H1 (cell line): ENCODE results near the gene NEB. TPM values are rescaled to one million over a fixed set of nuclear protein-coding genes. Genes with fewer than 3 reads are reported as not detected.

Experiments
- CTCF ChIA-PET: fragments of 300-600 bp; sonication (Branson Sonifier 250); formaldehyde crosslinking; loops from one replicate; lab custom pipeline; 2021; ENCODE audit not compliant: partially characterized antibody; lab: Charles Lee
- POLR2A ChIA-PET: fragments of 300-600 bp; sonication (Branson Sonifier 250); formaldehyde crosslinking; loops from one replicate; lab custom pipeline; 2021; ENCODE audit warnings: inconsistent platforms; ENCODE audit not compliant: partially characterized antibody; lab: Charles Lee
- DNase-seq, 2 experiments: peaks; one replicate each; pipeline versions ENCODE4 v3.0.0 to v3.0.0-alpha.2; 2010 to 2022; ENCODE audit warnings: low spot score in 2 of 2, low read depth in 1 of 2, mixed read lengths in 1 of 2
- FAIRE-seq: peaks from 2 replicates; lab custom pipeline; 2011; peaks lifted over from hg19 to GRCh38; lab: Jason Lieb, UNC
- H2AFZ ChIP-seq: 2 replicates; pipeline ENCODE4 v1.8.1; 2012; ENCODE audit warnings: low read length, inconsistent platforms
- H2AK5ac ChIP-seq: 2 replicates; pipeline ENCODE4 v1.6.1; 2013; ENCODE audit warnings: low read depth, low read length
- H2BK120ac ChIP-seq: replicated peaks from 2 replicates; pipeline ENCODE3; 2013; ENCODE audit warnings: low read depth, low read length, inconsistent platforms
- H2BK12ac ChIP-seq: 2 replicates; pipeline ENCODE4 v1.6.1; 2013; ENCODE audit warnings: low read depth, low read length
- H2BK15ac ChIP-seq: 2 replicates; pipeline ENCODE4 v1.6.1; 2013; ENCODE audit warnings: low read length
- H2BK20ac ChIP-seq: 2 replicates; pipeline ENCODE4 v1.6.1; 2013; ENCODE audit warnings: low read length
- H2BK5ac ChIP-seq: 2 replicates; pipeline ENCODE4 v1.6.1; 2013; ENCODE audit warnings: low read depth, low read length
- H3K14ac ChIP-seq: 2 replicates; pipeline ENCODE4 v1.6.1; 2013; ENCODE audit warnings: inconsistent platforms; ENCODE audit not compliant: insufficient read length
- H3K18ac ChIP-seq: 2 replicates; pipeline ENCODE4 v1.6.1; 2013; ENCODE audit warnings: low read length; ENCODE audit errors: extremely low read depth
- H3K23ac ChIP-seq: 2 replicates; pipeline ENCODE4 v1.6.1; 2013; ENCODE audit warnings: inconsistent platforms; ENCODE audit not compliant: insufficient read length
- H3K23me2 ChIP-seq: 2 replicates; pipeline ENCODE4 v1.6.1; 2013; ENCODE audit warnings: low read depth, low read length
- H3K27ac ChIP-seq: 2 replicates; pipeline ENCODE4 v1.6.1; 2011; ENCODE audit warnings: low read depth, low read length, inconsistent platforms
- H3K27me3 ChIP-seq, 4 experiments: replicated peaks in 1 of 4; 1 replicate in 1 of 4; 2 replicates in 3 of 4; pipeline versions ENCODE4 v1.6.1 to v1.8.1; 2011 to 2013; ENCODE audit warnings: low read length in 3 of 4, mild to moderate bottlenecking in 3 of 4, inconsistent platforms in 2 of 4, mixed read lengths in 2 of 4, moderate library complexity in 1 of 4; ENCODE audit not compliant: control insufficient read depth in 3 of 4, insufficient read depth in 3 of 4; ENCODE audit errors: extremely low read depth in 1 of 4
- H3K36me3 ChIP-seq, 4 experiments: 2 replicates each; pipeline versions ENCODE4 v1.6.1 to v1.8.1; 2011 to 2013; ENCODE audit warnings: mild to moderate bottlenecking in 4 of 4, low read length in 3 of 4, moderate library complexity in 2 of 4, control low read depth in 1 of 4, inconsistent platforms in 1 of 4; ENCODE audit not compliant: insufficient read depth in 4 of 4, control insufficient read depth in 2 of 4
- H3K4ac ChIP-seq: replicated peaks from 2 replicates; pipeline ENCODE3; 2013; ENCODE audit warnings: low read length, low read depth, mixed read lengths, inconsistent platforms; ENCODE audit not compliant: insufficient read length
- H3K4me1 ChIP-seq, 4 experiments: replicated peaks in 1 of 4; 1 replicate in 1 of 4; 2 replicates in 3 of 4; pipeline versions ENCODE4 v1.6.1 to v1.8.1; 2011 to 2013; ENCODE audit warnings: low read length in 3 of 4, inconsistent platforms in 2 of 4, mixed read lengths in 1 of 4; ENCODE audit not compliant: insufficient read depth in 4 of 4, control insufficient read depth in 3 of 4
- H3K4me2 ChIP-seq, 2 experiments: 2 replicates each; pipeline versions ENCODE4 v1.6.1 to v1.8.1; 2011 to 2013; ENCODE audit warnings: low read depth in 2 of 2, low read length in 2 of 2, control low read depth in 1 of 2, inconsistent platforms in 1 of 2, mild to moderate bottlenecking in 1 of 2; ENCODE audit not compliant: insufficient read depth in 1 of 2
- H3K4me3 ChIP-seq, 4 experiments: fragments of 200-600, 300-600 bp in 1 of 4; sonication (generic), shearing (Covaris generic), sonication (Bioruptor Twin) in 1 of 4; 2 replicates each; pipeline versions ENCODE4 v1.5.1 to v1.8.1; 2011 to 2016; ENCODE audit warnings: low read length in 4 of 4, low read depth in 3 of 4, control low read depth in 2 of 4, inconsistent platforms in 2 of 4, mild to moderate bottlenecking in 2 of 4, mixed read lengths in 1 of 4, moderate library complexity in 1 of 4; ENCODE audit not compliant: insufficient read depth in 2 of 4; ENCODE audit errors: extremely low read depth in 1 of 4
- H3K56ac ChIP-seq: replicated peaks from 2 replicates; pipeline ENCODE3; 2013; ENCODE audit warnings: low read depth, mild to moderate bottlenecking, mixed read lengths, low read length, inconsistent platforms; ENCODE audit not compliant: insufficient read length
- H3K79me1 ChIP-seq: 2 replicates; pipeline ENCODE4 v1.6.1; 2013; ENCODE audit warnings: low read depth, low read length, control low read depth
- H3K79me2 ChIP-seq, 2 experiments: 2 replicates each; pipeline versions ENCODE4 v1.6.1 to v1.8.1; 2012 to 2013; ENCODE audit warnings: low read length in 2 of 2, mild to moderate bottlenecking in 2 of 2, inconsistent platforms in 1 of 2; ENCODE audit not compliant: insufficient read depth in 2 of 2, control insufficient read depth in 1 of 2
- H3K9ac ChIP-seq, 4 experiments: replicated peaks in 1 of 4; 1 replicate in 1 of 4; 2 replicates in 3 of 4; pipeline versions ENCODE4 v1.6.1 to v1.8.1; 2011 to 2013; ENCODE audit warnings: low read depth in 3 of 4, low read length in 3 of 4, control low read depth in 2 of 4, mild to moderate bottlenecking in 2 of 4, moderate library complexity in 2 of 4, inconsistent platforms in 1 of 4; ENCODE audit errors: extremely low read depth in 1 of 4
- H3K9me3 ChIP-seq, 2 experiments: 2 replicates each; pipeline versions ENCODE4 v1.6.1 to v1.8.1; 2012 to 2013; ENCODE audit warnings: mild to moderate bottlenecking in 2 of 2, moderate library complexity in 2 of 2, control low read depth in 1 of 2, inconsistent platforms in 1 of 2, low read depth in 1 of 2, low read length in 1 of 2, mixed read lengths in 1 of 2; ENCODE audit not compliant: insufficient read depth in 2 of 2
- H4K20me1 ChIP-seq, 2 experiments: replicated peaks in 1 of 2; 2 replicates each; pipeline versions ENCODE3 to v1.8.1; 2011 to 2013; ENCODE audit warnings: inconsistent platforms in 2 of 2, low read length in 2 of 2, mild to moderate bottlenecking in 1 of 2; ENCODE audit not compliant: insufficient read depth in 2 of 2, control insufficient read depth in 1 of 2
- H4K5ac ChIP-seq: 2 replicates; pipeline ENCODE4 v1.6.1; 2013; ENCODE audit warnings: low read length, low read depth, mixed read lengths, inconsistent platforms; ENCODE audit not compliant: insufficient read length
- H4K8ac ChIP-seq: 2 replicates; pipeline ENCODE4 v1.8.0; 2013; ENCODE audit warnings: mild to moderate bottlenecking, moderate library complexity, low read length, inconsistent platforms; ENCODE audit not compliant: insufficient read depth; ENCODE audit errors: extremely low read depth
- H4K91ac ChIP-seq: replicated peaks from 2 replicates; pipeline ENCODE3; 2013; ENCODE audit warnings: low read length, mixed read lengths, inconsistent platforms; ENCODE audit not compliant: insufficient read length
- ATF3 ChIP-seq: IDR thresholded peaks from 2 replicates; pipeline ENCODE4 v1.6.1; 2011; ENCODE audit warnings: low read depth, mild to moderate bottlenecking, low read length; ENCODE audit not compliant: insufficient read depth
- CBX8 ChIP-seq: fragments of 300-800, 300-1000 bp; sonication (generic); IDR thresholded peaks from 2 replicates; pipeline ENCODE4 v1.7.1; 2016; ENCODE audit warnings: low read depth, low read length, borderline replicate concordance
- EP300 ChIP-seq, 2 experiments: IDR thresholded peaks; 1 replicate in 1 of 2; 2 replicates in 1 of 2; pipeline ENCODE4 v1.6.1; 2011 to 2012; ENCODE audit warnings: low read depth in 2 of 2, low read length in 2 of 2, mild to moderate bottlenecking in 2 of 2, borderline replicate concordance in 1 of 2, inconsistent platforms in 1 of 2, moderate library complexity in 1 of 2
- FOSL1 ChIP-seq: IDR thresholded peaks from 2 replicates; pipeline ENCODE4 v1.6.1; 2011; ENCODE audit warnings: mild to moderate bottlenecking, low read depth, low read length, moderate library complexity; ENCODE audit not compliant: insufficient read depth
- GABPA ChIP-seq: IDR thresholded peaks from 2 replicates; pipeline ENCODE4 v1.6.1; 2011; ENCODE audit warnings: mild to moderate bottlenecking, low read length, moderate library complexity, borderline replicate concordance; ENCODE audit not compliant: insufficient read depth
- GTF2F1 ChIP-seq: IDR thresholded peaks from 2 replicates; pipeline ENCODE4 v1.6.1; 2012; ENCODE audit warnings: low read depth, low read length, improper control_type of control experiment, borderline replicate concordance
- HDAC6 ChIP-seq: IDR thresholded peaks from one replicate; pipeline ENCODE4 v1.7.1; 2012; ENCODE audit warnings: low read depth, mild to moderate bottlenecking, inconsistent platforms, low read length, moderate library complexity
- JUN ChIP-seq: IDR thresholded peaks from 2 replicates; pipeline ENCODE4 v1.6.1; 2011; ENCODE audit warnings: low read depth, mild to moderate bottlenecking, improper control_type of control experiment, low read length
- JUND ChIP-seq: IDR thresholded peaks from 2 replicates; pipeline ENCODE4 v1.6.1; 2011; ENCODE audit warnings: mild to moderate bottlenecking, improper control_type of control experiment, low read length
- MAFK ChIP-seq: IDR thresholded peaks from 2 replicates; pipeline ENCODE4 v1.6.1; 2012; ENCODE audit warnings: low read depth, mild to moderate bottlenecking, improper control_type of control experiment, low read length
- POU5F1 ChIP-seq: IDR thresholded peaks from 2 replicates; pipeline ENCODE4 v1.6.1; 2011; ENCODE audit warnings: low read depth, mild to moderate bottlenecking, low read length, moderate library complexity
- RBBP5 ChIP-seq: IDR thresholded peaks from 2 replicates; pipeline ENCODE4 v1.7.1; 2012; ENCODE audit warnings: low read depth, mild to moderate bottlenecking, inconsistent platforms, low read length, moderate library complexity, borderline replicate concordance
- SUZ12 ChIP-seq: fragments of 200-600 bp; sonication (generic); IDR thresholded peaks from 2 replicates; pipeline ENCODE4 v1.6.1; 2012; ENCODE audit warnings: mild to moderate bottlenecking, inconsistent platforms, low read length, moderate library complexity, mixed read lengths
- TAF7 ChIP-seq: optimal IDR thresholded peaks from 2 replicates; pipeline ENCODE3; 2011; ENCODE audit warnings: low read depth, mild to moderate bottlenecking, inconsistent platforms, low read length, moderate library complexity, borderline replicate concordance
- WGBS, 2 experiments: shearing (Covaris generic) in 1 of 2; methylation state at CpG; one replicate each; pipeline versions ENCODE4 v1.1.6 to v1.1.7; 2013 to 2015; ENCODE audit warnings: low lambda C conversion rate in 2 of 2, mixed read lengths in 2 of 2, inconsistent platforms in 1 of 2, low coverage in 1 of 2, missing lambda C conversion rate in 1 of 2; ENCODE audit not compliant: insufficient replicate concordance in 2 of 2, insufficient coverage in 1 of 2, insufficient read length in 1 of 2; ENCODE audit errors: extremely low coverage in 1 of 2, missing lambda C conversion rate in 1 of 2; 5-methylcytosine and 5-hydroxymethylcytosine counted together
- polyA plus RNA-seq, 7 experiments: library from polyadenylated mRNA; depleted of rRNA in 3 of 7; stranded (reverse) in 5 of 7; unstranded in 2 of 7; fragments of >200 nt in 5 of 7; fragments of 200-250 nt in 2 of 7; gene quantifications; 1 replicate in 5 of 7; 2 replicates in 1 of 7; 4 replicates in 1 of 7; pipeline versions ENCODE4 v1.2.1 to v1.2.3, GENCODE V29; 2011 to 2013; ENCODE audit warnings: missing spikeins in 2 of 7, mixed read lengths in 2 of 7
- total RNA-seq: library from RNA; stranded (reverse); fragmentation: NEBNext Ultra II Directional; extraction: Animal tissue kit (Norgen Biotek cat#: 25700); gene quantifications from 2 replicates; pipeline ENCODE4 v1.2.1, GENCODE V29; 2021

The NEB gene
- total and polyA plus RNA-seq, 2 of the 8 experiments (the other 6 are each of a cell fraction or from before 2014, with no cell fraction given) = 1.4 to 2.5 TPM

GRCh38 chr2:151651274-151651673 lies 83.0 kb downstream of the NEB start:
- H3K18ac ChIP-seq = no peak overlapping the region
- no peak overlapping the region for H3K56ac ChIP-seq
- H4K8ac ChIP-seq = no peak overlapping the region
- H4K20me1 ChIP-seq = no peaks in the 10 kb centered on the region
- no peaks in the 10 kb centered on the region for H3K79me1 ChIP-seq
- H4K91ac ChIP-seq = no peak overlapping the region
- H3K23me2 ChIP-seq = no peaks in the 10 kb centered on the region
- no peak overlapping the region for H3K14ac ChIP-seq
- ChIA-PET CTCF (interaction anchor here (0.7 to 2.6 kb wide), 4 partner anchors 9 to 25 kb away, joined by 3 to 11 read pairs (median 4); no protein-coding TSS in a partner anchor), POLR2A (no interaction called here)
- H2BK12ac ChIP-seq = no peak overlapping the region
- no peak overlapping the region for H2BK15ac ChIP-seq
- H2BK120ac ChIP-seq = no peak overlapping the region
- H3K4me2 ChIP-seq = no peak overlapping the region
- no peak overlapping the region for H3K27ac ChIP-seq
- no peaks in the 10 kb centered on the region for H3K4me1 ChIP-seq
- H3K9me3 ChIP-seq = 0 out of 4 replicates have a peak, but pooled peaks cover 0 to 4% of the 10 kb centered on the region in 2 experiments
- no peak overlapping the region for H3K23ac ChIP-seq
- no peak overlapping the region for H3K4ac ChIP-seq
- no peak overlapping the region for H4K5ac ChIP-seq
- no peak overlapping the region for H3K4me3 ChIP-seq
- no peak overlapping the region for H3K9ac ChIP-seq
- no peak overlapping the region for H2BK20ac ChIP-seq
- no peak overlapping the region for H2AFZ ChIP-seq
- no peak overlapping the region for H2BK5ac ChIP-seq
- no peaks in the 10 kb centered on the region for H3K27me3 ChIP-seq
- DNase-seq = no peak
- 86% methylated on average over 3 of the region's 3 CpGs; no CpG with 5 or more reads in 1 of the 2 experiments for WGBS, 2 experiments
- no peak overlapping the region for H2AK5ac ChIP-seq
- no peaks in the 10 kb centered on the region for H3K79me2 ChIP-seq
- no peaks in the 10 kb centered on the region for H3K36me3 ChIP-seq
- no peak for FAIRE-seq
- TF ChIP-seq HDAC6 = no peak
- TF ChIP-seq FOSL1 = no peak
- no peak for TF ChIP-seq SUZ12
- TF ChIP-seq ATF3 = no peak
- no peak for TF ChIP-seq GTF2F1
- no peak for TF ChIP-seq TAF7
- TF ChIP-seq GABPA = no peak
- no peak for TF ChIP-seq CBX8
- TF ChIP-seq JUND = no peak
- TF ChIP-seq MAFK = no peak
- TF ChIP-seq RBBP5 = no peak
- no peak for TF ChIP-seq JUN
- TF ChIP-seq POU5F1 = no peak
- TF ChIP-seq EP300 (IDR thresholded peaks at IDR 0.05; ENCODE audit: borderline replicate concordance in 1 of 2, low read depth in 2 of 2, low read length in 2 of 2) = no peak
